Skin epidermis (tissue), 12 donors: ENCODE data around the gene RPS6KA2.

Experiments used
- H3K27ac ChIP-seq, 21 experiments: fragments of 200-600 bp; sonication (generic) in 11 of 21; one replicate each; pipeline ENCODE4 v1.5.0; 2020; ENCODE audit warnings: mild to moderate bottlenecking in 3 of 21, inconsistent platforms in 2 of 21, moderate library complexity in 2 of 21
- H3K4me3 ChIP-seq, 7 experiments: fragments of 200-600 bp; sonication (generic) in 2 of 7; one replicate each; pipeline ENCODE4 v1.5.0; 2020; ENCODE audit warnings: inconsistent platforms in 2 of 7, mild to moderate bottlenecking in 2 of 7, moderate library complexity in 1 of 7

RPS6KA2 gene

DNA sequence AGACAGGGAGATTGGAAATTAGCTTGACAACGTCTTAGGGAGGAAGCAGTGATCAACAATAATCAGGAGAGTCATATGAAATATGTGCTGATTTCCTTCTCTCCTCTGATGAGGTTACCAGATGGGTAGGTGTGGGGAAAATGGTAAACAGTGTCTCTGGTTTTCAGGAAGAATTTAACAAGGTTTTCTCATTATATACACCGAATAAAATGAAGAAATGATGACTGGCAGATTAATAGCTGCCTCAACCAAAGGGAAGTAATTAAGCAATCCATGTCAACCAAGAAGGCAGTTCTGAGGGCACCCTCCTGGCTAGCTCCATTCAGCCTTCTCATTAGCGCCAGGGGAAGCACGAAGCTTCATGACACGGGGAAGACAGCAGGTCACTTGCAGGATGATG lies 27.8 kb downstream of the RPS6KA2 start:
- no peak overlapping the region for H3K4me3 ChIP-seq
- H3K27ac ChIP-seq = peak overlapping the region in 16 of 21 experiments; percentile 6 to 84 (median 64)

DNA sequence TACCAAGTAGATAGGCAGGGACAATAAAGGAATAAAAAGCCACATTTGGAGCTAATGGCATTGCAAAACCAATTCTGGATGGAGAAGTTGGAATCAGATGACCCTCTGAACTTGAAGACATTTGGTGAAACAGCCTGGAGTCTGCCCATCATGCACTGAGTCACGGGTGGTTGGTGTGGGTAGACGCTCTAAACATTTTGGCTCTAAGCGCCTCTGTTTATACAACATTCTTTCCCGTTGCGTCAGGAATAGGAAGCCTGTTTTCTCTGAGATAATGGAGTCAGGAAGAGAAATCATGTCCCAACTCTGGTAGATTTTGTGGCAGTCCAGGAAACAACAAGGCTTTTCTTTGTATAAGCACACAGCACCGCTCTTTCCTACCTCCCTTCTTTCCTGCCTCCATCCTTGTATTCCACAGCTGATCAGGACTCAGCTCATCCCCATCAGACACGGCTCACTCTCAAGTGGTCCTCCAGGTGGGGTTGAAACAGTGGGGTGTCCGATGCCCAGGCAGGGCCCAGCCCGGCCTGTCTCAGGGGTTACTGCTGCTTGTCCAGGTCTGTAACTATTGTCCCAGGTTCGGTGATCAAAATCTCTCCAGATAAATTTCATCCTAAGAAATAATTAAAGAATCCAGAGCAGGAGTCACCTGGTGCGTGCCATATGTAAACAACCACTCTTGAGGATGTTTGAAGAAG lies 28.5 kb downstream of the RPS6KA2 start:
- H3K4me3 ChIP-seq = no peak overlapping the region

DNA sequence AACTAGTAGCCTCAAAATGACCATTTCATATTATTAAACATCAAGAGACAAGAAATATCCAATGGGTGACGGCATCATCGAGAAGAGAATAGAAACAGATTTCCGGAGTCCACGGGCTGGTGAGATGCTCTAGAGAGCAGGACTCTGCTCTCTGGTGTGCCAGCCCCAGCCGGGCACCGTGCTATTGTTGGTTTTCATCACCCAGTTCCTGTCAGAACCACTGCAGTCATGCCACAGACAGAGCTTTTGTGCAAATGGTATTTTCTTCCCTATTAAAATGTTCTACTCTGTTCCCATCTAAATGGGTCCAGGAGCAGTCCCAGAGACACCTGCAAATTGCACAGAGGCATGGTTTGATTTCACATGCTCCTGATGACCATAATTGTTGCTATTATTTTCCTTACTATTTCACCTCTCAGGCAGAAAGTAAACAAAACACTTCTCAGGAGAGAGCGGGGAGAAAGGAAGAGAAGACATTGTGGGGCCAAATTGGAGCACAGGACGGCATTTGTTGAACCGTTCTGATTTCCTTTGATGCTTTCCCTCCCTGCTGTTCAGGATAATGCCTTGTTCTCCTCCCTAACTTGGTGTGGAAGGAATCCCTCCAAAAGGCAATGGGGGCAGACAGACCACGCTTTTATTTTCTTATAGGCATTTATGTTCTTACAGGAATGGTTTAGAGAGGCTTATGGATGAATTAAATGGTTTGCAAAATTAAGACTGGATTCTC lies 29.2 kb downstream of the RPS6KA2 start:
- H3K4me3 ChIP-seq = no peak overlapping the region
- H3K27ac ChIP-seq = peak overlapping the region in 13 of 21 experiments; percentile 8 to 84 (median 56)

More for the DNA sequence above, 28.5 kb downstream of the RPS6KA2 start:
- H3K27ac ChIP-seq = peak overlapping the region in 18 of 21 experiments; percentile 6 to 84 (median 60)

DNA sequence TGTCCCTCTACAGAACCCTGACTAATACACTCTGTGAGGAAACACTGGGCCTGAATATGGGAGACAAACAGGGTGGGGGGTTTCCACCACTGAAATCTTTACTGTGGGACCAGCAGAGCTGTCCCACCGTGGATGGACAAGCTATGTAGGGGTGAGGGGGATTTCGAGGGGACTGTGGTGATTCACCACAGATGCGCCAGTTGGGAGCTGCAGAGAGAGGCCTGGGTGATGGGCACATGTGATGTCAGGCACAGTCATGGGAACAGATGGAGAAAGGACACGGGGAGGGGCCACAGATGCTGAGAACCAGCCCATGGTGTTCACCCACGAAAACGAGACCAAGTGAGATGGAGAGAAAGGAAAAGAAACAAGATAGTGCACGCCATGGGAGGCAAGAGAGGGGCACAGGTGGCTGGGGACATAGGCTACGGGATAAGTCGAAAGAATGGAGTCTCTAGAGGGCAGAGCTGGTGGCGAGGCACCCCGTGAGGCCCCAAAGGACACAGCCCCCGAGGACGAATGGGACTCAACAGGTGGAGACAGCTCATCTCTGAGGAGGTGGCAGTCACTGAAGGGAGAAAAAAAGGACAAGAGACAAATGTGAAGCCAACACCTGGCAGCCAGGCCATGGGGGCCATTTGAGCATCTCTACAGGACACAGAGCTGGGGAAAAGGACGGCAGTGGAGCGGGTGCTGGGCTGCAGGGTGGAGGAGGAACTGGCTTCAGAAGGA lies 30.1 kb downstream of the RPS6KA2 start:
- peak overlapping the region in 8 of 21 experiments; percentile 7 to 84 (median 37) for H3K27ac ChIP-seq
- no peak overlapping the region for H3K4me3 ChIP-seq

- Histone ChIP-seq H3K4me3 (no peak overlapping the region), H3K27ac (peak overlapping the region in 8 of 21 experiments; percentile 13 to 84 (median 44))
Measured at GRCh38 chr6:166595949-166596348, 31.1 kb downstream of the RPS6KA2 start.

DNA sequence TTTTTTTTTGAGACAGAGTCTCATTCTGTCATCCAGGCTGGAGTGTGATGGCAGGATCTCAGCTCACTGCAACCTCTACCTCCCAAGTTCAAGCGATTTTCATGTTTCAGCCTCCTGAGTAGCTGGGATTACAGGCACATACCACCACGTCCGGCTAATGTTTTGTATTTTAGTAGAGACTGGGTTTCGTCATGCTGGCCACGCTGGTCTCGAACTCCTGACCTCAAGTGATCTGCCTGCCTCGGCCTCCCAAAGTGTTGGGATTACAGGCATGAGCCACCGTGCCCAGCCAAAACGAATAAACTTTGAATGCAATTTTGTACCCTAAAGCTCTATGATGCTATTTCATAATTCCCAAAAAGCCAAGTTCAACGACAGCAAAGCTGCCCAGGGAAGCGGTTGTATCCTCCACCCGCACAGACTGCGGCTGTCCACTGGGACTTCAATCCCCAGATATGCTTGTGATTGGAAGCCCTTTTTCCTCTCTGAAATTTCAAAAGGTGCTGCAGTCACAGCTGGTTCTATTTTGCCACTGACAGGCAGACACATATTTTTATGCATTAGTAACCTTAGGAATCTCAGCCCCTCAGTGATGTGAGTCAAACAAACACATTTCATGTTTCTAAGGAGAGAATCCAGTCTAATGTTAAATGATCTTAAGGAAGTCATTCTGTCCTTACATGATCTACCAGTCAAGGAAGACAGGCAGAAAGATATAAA lies 31.8 kb downstream of the RPS6KA2 start:
- Histone ChIP-seq H3K27ac (peak overlapping the region in 6 of 21 experiments; percentile 13 to 84 (median 48)), H3K4me3 (no peak overlapping the region)

GRCh38 chr6:166592821-166593220 lies 34.2 kb downstream of the RPS6KA2 start:
- H3K4me3 ChIP-seq = no peak overlapping the region

DNA sequence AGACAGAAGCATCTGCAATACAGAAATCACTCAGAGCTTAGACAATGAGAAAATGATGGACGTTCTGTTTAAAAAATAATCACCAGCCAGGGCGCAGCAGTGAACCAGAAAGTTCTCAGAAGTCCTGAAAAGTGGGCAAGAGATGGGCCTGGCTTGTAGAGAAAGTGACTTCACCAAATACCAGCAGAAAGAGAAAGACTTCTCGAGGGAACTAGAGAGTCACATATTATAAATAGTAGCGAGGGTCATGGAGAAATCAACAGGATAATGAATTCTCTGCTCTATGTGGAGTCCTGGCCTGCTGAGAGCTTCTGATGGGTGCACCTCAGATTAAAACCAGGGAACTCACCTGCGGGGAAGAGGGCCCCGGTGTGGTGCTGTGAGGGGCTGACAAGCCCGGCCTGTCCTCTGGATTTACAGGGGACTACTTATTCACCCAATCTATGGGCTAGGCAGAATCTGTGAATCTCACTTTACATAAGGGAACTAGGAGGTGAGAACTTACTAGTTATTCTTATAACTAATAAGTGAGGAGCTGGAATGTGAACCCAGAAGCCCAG lies 35.0 kb downstream of the RPS6KA2 start:
- H3K4me3 ChIP-seq = no peak overlapping the region
- H3K27ac ChIP-seq = no peak overlapping the region

More at GRCh38 chr6:166592821-166593220, 34.2 kb downstream of the RPS6KA2 start:
- no peak overlapping the region for H3K27ac ChIP-seq

- Histone ChIP-seq H3K4me3 (no peak overlapping the region), H3K27ac (no peak overlapping the region)
Measured at GRCh38 chr6:166591026-166591425, 36.0 kb downstream of the RPS6KA2 start.

DNA sequence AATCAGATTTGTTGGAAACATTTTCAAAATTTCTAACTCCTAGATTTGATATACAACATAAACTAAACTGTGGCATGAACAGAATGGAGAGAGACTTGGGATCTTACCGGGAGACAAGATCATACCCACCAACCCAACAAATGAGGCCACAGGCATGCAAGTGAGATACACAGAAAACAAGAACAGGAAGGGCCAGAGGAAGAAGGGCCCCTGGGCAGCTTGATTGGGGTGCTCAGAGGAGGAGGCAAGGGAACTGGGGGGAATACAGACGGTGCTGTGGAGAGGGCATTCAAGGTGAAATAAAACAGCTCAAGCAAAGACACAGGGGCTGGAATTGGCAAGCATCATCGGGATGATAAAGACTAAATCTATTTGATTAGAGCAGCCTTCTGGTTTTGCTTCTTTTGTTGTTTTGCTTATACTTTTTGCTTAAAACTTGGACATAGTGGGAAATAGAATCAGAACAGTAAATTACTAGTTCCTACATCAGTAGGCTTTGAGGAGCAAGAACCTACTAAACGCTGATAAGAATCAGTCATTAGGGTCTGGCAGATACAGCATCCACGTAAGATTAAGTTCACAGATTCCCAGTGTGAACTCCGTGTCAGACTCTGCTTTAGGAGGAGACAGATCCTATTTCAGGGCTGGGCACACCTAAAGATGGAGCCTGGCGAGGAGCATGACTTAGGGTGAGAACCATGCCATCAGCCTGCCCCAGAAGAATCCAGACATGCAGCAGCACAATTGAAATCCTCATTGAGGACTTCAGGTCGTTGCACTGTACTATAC lies 37.1 kb downstream of the RPS6KA2 start:
- peak overlapping the region in 3 of 21 experiments; percentile 24 to 46 (median 45) for H3K27ac ChIP-seq
- no peak overlapping the region for H3K4me3 ChIP-seq

GRCh38 chr6:166589337-166589731 lies 37.7 kb downstream of the RPS6KA2 start:
- H3K27ac ChIP-seq = peak overlapping the region in 5 of 21 experiments; percentile 24 to 46 (median 26)
- no peak overlapping the region for H3K4me3 ChIP-seq

DNA sequence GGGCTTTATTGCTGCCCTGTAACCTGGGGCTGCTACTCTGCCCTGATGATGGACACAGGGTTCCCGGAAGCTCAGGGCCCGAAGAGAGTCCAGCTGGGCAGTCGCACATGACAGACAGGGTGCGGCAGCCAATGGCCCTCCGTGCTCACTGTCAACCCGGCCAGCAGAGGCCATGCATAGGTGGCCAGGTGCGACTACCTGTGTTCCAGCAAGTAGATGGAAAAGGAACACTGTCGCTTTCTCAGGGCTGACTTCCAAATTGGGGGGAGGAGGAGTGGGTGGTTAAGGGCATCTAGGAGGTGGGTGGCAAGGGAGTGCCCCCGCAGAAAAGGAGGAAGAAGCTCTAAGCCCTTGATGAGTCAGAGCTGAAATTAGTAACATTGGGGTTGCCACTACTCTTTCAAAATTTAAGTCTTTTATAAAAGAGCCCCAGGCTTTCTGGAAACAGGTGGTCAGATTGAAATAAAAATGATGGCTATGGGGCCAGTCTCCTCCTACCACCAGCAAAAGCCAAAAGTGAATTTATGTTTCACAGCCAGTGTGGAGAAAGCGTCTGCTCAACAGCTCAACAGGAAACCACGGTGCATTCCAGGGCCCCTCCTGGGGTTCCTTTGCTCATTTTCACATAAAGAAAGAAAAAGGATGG lies 38.2 kb downstream of the RPS6KA2 start:
- H3K27ac ChIP-seq = peak overlapping the region in 6 of 21 experiments; percentile 23 to 46 (median 25)

GRCh38 chr6:166587631-166588413 lies 39.2 kb downstream of the RPS6KA2 start:
- Histone ChIP-seq H3K4me3 (no peak overlapping the region), H3K27ac (peak overlapping the region in 3 of 21 experiments; percentile 26 to 46 (median 45))

More for the DNA sequence above, 38.2 kb downstream of the RPS6KA2 start:
- no peak overlapping the region for H3K4me3 ChIP-seq

GRCh38 chr6:166586424-166587156 lies 40.5 kb downstream of the RPS6KA2 start, which contains the start of gene RAMACL:
Gene RAMACL, minus strand, starts transcription at chr6:166586678. Its CDS starts 201 bp downstream, at chr6:166586477.
- Histone ChIP-seq H3K27ac (peak within 1 kb of the TSS in 1 of 21 experiments; percentile 37), H3K4me3 (no peak within 1 kb of the TSS)

- peak overlapping the region in 1 of 21 experiments; percentile 25 for H3K27ac ChIP-seq
- no peak overlapping the region for H3K4me3 ChIP-seq
Measured at GRCh38 chr6:166584853-166585429, 42.1 kb downstream of the RPS6KA2 start.

GRCh38 chr6:166584155-166584554 lies 42.9 kb downstream of the RPS6KA2 start:
- Histone ChIP-seq H3K4me3 (no peak overlapping the region), H3K27ac (peak overlapping the region in 1 of 21 experiments; percentile 25)
